ENCODE measurements around the gene GPRASP1.
"Not testable (repeated sequence)": the region's sequence is repeated elsewhere in the genome, so short reads cannot be mapped to it uniquely, and the experiment has no call there.

GPRASP1 gene, protein sequence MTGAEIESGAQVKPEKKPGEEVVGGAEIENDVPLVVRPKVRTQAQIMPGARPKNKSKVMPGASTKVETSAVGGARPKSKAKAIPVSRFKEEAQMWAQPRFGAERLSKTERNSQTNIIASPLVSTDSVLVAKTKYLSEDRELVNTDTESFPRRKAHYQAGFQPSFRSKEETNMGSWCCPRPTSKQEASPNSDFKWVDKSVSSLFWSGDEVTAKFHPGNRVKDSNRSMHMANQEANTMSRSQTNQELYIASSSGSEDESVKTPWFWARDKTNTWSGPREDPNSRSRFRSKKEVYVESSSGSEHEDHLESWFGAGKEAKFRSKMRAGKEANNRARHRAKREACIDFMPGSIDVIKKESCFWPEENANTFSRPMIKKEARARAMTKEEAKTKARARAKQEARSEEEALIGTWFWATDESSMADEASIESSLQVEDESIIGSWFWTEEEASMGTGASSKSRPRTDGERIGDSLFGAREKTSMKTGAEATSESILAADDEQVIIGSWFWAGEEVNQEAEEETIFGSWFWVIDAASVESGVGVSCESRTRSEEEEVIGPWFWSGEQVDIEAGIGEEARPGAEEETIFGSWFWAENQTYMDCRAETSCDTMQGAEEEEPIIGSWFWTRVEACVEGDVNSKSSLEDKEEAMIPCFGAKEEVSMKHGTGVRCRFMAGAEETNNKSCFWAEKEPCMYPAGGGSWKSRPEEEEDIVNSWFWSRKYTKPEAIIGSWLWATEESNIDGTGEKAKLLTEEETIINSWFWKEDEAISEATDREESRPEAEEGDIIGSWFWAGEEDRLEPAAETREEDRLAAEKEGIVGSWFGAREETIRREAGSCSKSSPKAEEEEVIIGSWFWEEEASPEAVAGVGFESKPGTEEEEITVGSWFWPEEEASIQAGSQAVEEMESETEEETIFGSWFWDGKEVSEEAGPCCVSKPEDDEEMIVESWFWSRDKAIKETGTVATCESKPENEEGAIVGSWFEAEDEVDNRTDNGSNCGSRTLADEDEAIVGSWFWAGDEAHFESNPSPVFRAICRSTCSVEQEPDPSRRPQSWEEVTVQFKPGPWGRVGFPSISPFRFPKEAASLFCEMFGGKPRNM (N-terminal part only)

DNA sequence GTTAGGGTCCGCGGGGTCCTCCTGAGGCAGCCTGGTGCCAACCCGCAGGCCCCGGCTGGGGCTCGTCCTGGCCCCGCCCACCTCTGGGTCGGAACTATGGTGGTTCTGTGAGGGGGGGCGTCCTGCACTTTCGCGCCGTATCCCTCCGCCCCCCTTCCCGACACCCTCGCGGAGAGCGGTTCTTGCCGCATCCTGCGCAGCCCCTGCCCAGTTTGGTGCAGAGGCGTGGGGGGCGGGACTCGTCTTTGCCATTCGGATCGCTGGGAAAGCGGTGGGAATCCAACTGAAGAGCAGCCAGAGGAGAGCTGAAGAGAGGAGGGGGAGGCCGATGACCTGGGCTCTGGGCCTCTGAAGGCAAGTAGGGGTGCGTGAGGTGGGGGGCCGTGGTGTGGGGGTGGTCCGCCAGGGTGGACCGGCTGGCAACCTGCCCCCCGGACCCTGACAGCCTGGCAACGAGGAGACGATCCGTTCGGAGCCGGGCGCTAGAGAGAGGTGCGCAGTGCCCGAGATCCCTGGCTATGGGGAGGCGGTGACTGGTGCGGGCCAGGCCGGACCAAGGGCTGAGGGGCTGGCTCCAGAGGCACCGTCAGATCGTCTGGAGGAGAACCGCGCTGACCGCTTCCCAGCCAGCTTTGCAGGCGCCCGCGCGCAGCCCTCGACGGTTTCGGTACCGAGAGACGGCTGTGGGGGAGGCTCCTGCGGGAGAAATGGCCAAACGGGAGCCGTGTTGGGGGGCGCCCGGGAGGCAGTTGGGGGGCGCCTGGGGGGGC, at the start of gene GPRASP1:
Gene GPRASP1, plus strand, starts transcription at position 242 of the 770 bp plus-strand sequence. CDS start 2,431 bp downstream, outside the sequence.
- peak; percentile 55 for DNase-seq

- DNase-seq: peak; percentile 71
These were observed 47.0 kb upstream of the GPRASP1 start for GRCh38 chrX:102604327-102604726.

DNA sequence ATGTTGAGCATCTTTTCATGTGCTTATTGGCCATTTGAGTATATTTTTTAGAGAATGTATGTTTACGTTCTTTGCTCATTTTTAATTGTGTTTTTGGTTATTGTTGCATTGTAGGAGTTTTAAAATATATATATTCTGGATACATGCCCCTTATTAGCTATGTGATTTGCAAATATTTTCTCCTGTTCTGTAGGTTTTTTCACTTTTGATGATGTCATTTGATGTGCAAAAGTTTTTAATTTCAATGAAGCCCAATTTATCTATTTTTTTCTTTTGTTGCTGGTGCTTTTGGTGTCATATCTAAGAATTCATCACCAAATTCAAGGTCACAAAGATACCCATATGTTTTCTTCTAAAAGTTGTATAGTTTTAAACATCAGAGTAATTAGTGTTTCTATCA, 45.2 kb upstream of the GPRASP1 start:
- DNase-seq: no peak

DNA sequence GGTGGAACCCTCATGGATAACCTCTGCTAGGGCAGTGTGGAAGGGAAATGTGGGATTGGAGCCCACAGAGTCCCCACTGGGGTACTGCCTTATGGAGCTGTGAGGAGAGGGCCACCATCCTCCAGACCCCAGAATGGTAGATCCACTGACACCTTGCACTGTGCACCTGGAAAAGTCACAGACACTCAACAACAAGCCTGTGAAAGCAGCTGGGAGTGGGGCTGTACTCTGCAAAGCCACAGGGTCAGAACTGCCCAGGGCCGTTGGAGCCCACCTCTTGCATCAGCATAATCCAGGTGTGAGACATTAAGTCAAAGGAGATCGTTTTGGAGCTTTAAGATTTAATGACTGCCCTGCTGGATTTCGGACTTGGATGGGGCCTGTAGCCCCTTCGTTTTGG, 40.4 kb upstream of the GPRASP1 start:
- no peak for DNase-seq

DNA sequence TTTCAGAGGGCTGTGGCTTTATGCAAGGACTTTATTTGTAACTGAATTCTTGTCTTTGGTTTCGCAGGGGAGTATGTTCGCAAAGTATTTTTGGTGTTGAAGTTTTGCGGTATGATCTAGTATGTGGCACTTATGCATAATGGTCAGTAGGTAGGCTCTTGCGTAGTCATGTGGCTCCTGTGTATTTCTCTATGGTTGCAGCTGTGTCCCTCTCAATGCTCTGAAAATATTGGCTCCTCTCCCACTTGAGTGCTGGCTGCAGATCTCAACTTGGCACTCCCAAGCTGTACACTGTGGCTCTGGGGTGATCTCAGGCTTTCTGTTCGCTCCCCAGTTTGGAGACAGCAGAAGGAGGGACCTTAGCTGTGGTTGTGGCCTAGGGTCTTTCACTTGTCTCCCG, 27.2 kb upstream of the GPRASP1 start:
- no peak for DNase-seq

GRCh38 chrX:102627640-102628039, 23.6 kb upstream of the GPRASP1 start:
- no peak for DNase-seq

- no peak for DNase-seq
These were observed 13.7 kb upstream of the GPRASP1 start for GRCh38 chrX:102637561-102637960.

GRCh38 chrX:102650903-102651241, 411 bp upstream of the GPRASP1 start:
- no peak for DNase-seq

DNA sequence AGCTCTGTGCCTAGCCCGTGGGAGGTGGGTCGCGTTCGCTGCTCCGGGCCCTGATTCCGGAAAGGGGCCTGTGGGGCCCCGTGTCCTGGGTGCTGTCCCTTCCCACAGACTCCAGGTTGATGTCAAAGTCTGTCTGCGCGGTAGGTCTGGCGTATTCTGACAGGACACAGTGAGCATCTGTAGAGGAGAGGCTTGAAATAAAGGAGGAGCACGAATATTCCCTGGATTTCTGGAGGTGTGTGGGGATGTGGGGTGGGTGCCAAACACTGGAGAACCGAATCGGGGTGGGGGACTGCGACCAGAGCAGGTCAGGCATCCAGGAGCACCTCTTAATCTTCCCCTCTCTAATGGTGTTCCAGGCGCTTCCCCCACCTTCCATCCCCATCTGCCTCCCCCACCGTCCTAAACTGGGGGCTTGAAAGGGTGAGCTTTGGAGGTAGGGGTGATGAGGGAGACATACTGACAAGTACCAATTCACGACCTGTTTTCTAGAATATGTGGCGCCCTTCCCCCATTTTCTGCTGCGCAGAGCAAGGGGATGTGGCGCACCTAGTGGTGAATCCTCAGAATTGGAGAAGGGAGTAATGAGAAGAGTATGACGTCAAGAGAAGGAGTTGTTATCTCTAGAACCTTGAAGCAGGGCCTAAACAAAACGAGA, 877 bp downstream of the GPRASP1 start:
- DNase-seq: peak; percentile 46

DNA sequence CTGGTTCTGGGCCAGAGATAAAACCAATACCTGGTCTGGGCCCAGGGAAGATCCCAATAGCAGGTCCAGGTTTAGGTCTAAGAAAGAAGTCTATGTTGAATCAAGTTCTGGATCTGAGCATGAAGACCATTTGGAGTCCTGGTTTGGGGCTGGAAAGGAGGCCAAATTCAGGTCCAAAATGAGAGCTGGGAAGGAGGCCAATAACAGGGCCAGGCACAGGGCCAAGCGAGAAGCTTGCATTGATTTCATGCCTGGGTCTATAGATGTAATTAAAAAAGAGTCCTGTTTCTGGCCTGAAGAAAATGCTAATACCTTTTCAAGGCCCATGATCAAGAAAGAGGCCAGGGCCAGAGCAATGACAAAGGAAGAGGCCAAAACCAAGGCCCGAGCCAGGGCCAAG, 3.4 kb downstream of the GPRASP1 start:
- DNase-seq: no peak

DNA sequence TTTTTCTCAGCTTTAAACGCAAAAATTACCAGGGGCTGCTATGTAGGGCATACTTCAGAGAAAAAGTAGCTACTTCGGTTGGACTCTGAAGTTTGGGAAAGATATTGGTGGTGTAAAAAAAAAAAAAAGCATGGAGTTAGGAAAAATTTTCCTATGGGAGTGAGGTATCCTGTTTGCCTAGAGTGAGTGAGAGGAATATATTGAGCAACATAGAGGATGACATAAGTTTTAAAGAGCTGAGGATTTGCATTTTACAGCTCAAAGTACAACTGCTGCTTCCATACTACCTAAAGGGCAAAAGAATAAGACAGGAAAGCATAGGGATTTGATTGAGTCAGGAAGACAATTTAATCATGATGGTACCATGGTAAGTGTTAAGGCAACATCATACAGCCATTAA, 7.3 kb downstream of the GPRASP1 start:
- no peak for DNase-seq

- peak; percentile 88 for DNase-seq
These were observed 8.8 kb downstream of the GPRASP1 start for GRCh38 chrX:102659790-102660757.

GRCh38 chrX:102663820-102664219, 12.5 kb downstream of the GPRASP1 start:
- not testable (repeated sequence) for DNase-seq

DNA sequence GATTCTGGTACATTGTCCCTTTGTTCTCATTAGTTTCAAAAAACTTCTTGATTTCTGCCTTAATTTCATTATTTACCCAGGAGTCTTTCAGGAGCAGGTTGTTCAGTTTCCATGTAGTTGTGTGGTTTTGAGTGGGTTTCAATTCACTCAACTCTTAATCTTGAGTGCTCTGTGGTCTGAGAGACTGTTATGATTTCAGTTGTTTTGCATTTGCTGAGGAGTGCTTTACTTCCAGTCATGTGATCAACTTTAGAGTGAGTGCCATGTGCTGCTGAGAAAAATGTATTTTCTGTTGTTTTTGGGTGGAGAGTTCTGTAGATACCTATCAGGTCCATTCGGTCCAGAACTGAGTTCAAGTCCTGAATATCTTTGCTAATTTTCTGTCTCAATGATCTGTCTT, 15.8 kb downstream of the GPRASP1 start:
- not testable (repeated sequence) for DNase-seq

DNA sequence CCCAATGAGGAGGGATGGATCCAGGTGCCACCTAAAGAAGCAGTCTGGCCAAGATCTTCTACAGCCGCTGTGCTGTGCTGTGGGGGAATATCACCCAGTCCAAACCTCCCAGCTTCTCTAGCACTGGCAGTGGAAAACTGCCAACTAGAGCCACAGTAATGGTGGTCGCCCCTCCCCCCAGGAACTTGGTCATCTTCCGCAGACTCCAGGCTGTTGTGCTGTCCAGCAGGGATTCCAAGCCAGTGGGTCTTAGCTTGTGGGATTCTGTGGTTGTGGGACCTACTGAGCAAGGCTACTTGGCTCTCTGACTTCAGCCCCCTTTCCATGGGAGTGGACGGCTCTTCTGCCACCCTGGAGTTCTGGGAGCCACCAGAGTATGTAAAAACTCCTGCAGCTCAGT, 18.2 kb downstream of the GPRASP1 start:
- DNase-seq: no peak

DNA sequence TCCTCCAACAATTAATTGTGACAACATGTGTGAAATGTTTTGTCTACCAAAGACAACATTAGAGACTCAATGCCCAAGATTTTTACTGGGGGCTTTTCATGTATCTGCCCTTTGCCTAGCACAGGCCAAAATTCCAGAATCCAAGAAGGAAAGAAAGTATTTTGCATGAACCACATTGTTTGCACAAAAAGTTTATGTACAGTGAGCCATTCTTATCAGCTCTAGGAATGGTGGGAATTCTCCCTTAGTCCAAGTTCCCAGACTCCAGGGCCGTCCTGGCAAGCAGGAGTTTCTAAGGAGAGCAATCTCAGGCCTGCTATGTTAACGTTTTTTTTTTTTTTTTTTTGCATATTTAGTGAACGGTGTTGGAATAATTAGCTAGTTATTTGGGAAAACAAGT, 21.6 kb downstream of the GPRASP1 start:
- DNase-seq: no peak

DNA sequence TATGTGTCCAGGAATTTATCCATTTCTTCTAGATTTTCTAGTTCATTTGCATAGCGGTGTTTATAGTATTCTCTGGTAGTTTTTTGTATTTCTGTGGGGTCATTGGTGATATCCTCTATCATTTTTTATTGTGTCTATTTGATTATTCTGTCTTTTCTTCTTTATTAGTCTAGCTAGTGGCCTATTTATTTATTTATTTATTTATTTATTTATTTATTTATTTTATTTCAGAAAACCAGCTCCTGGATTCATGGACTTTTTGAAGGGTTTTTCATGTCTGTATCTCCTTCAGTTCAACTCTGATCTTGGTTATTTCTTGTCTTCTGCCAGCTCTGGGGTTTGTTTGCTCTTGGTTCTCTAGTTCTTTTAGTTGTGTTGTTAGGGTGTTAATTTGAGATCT, 26.2 kb downstream of the GPRASP1 start:
- not testable (repeated sequence) for DNase-seq

DNA sequence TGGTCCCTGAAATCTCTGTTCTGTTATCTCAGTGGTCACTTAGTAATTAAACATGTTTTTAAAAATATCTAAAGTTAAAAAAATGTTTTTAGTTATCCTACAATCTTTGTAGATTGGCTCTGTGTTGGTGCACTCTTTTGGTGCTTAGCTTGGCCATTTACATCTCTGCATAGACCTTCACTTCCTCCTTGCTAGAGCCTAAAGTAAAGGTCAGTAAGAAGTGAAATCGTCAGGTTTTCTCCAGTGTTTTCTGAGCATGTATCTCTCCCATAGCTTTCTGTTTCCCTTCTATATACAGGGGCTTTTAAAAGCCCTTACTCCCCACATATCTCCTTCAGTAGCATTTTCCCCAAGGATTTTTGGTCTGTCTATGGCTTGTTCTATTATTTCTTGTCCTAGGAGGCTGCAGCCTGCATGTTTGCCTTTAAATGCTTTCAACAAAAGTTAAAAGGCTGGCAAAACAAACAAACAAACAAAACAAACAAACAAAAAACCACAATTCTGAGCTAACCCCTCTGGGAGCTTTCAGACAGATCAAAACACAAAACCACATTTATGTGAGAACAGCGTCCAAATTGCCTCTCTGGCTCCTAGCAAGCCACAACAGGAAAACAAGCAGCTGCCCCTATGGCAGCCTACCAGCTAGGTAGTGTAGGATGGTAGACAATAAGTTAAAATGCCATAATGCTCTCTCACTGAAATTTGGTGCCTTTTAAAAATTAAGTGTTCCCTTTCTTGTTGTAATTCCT, 33.7 kb downstream of the GPRASP1 start:
- DNase-seq: no peak

GRCh38 chrX:102694749-102695148, 43.5 kb downstream of the GPRASP1 start:
- DNase-seq: no peak

- DNase-seq: no peak
These were observed 45.0 kb downstream of the GPRASP1 start for GRCh38 chrX:102696306-102696705.

Measured in NCI-H82 (cell line).